Testis (tissue), 2 donors: ENCODE results near the gene CEACAM7.

ENCODE experiments used
- POLR2A ChIP-seq: fragments of 450-650 bp; IDR thresholded peaks from one replicate; pipeline ENCODE4 v1.6.1; 2017; ENCODE audit warnings: antibody characterized with exemption, mild to moderate bottlenecking, moderate library complexity
- TF ChIP-seq, protein P1 (sequence below), 3 experiments: fragments of 450-650 bp in 2 of 3; fragments of 200-600 bp in 1 of 3; sonication (generic) in 1 of 3; IDR thresholded peaks; one replicate each; pipeline ENCODE4 v1.5.1; 2016 to 2019; ENCODE audit warnings: antibody characterized with exemption in 3 of 3, mild to moderate bottlenecking in 2 of 3, moderate library complexity in 1 of 3

DNA sequence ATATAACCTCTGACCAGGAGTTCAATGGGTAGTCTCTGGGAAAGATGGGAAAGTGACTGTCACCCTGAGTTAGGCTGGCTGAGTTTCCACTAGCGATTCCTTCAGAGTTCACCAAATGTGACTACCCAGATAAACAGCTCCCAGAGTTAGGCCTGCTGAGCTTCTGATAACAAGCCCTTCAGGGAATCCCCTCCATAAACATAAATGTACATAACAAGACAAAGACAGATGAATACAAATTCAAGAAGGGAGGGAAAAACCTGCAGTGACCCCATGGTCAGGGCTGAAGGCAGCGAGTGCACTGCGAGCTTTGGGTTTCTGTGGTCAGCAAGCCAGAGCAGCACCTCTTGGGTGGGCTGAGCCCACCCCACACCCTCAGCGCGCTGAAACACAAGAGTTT is 35.8 kb downstream of the CEACAM7 start:
- TF ChIP-seq POLR2A: no peak
- TF ChIP-seq, protein P1, sequence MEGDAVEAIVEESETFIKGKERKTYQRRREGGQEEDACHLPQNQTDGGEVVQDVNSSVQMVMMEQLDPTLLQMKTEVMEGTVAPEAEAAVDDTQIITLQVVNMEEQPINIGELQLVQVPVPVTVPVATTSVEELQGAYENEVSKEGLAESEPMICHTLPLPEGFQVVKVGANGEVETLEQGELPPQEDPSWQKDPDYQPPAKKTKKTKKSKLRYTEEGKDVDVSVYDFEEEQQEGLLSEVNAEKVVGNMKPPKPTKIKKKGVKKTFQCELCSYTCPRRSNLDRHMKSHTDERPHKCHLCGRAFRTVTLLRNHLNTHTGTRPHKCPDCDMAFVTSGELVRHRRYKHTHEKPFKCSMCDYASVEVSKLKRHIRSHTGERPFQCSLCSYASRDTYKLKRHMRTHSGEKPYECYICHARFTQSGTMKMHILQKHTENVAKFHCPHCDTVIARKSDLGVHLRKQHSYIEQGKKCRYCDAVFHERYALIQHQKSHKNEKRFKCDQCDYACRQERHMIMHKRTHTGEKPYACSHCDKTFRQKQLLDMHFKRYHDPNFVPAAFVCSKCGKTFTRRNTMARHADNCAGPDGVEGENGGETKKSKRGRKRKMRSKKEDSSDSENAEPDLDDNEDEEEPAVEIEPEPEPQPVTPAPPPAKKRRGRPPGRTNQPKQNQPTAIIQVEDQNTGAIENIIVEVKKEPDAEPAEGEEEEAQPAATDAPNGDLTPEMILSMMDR (IDR thresholded peaks at IDR 0.05): no peak
